HG03439 (cell line): Measurements from ENCODE around the gene EPGN.
"Not testable (repeated sequence)": the region's sequence is repeated elsewhere in the genome, so short reads cannot be mapped to it uniquely, and the experiment has no call there.

Experiments used
- ATAC-seq: cut with Tn5 transposase; IDR thresholded peaks from one replicate; pipeline ENCODE4 v1.9.1; 2021; ENCODE audit warnings: mild to moderate bottlenecking, moderate library complexity; ENCODE audit not compliant: unreplicated experiment

EPGN gene

GRCh38 chr4:74335341-74336021 lies 27.2 kb downstream of the EPGN start:
- peak; percentile 60 for ATAC-seq

- no peak for ATAC-seq
These were observed 30.6 kb downstream of the EPGN start for GRCh38 chr4:74338792-74339333.

- no peak for ATAC-seq
These were observed 31.2 kb downstream of the EPGN start for GRCh38 chr4:74339501-74339900.

GRCh38 chr4:74340421-74340820 lies 32.2 kb downstream of the EPGN start:
- not testable (repeated sequence) for ATAC-seq

DNA sequence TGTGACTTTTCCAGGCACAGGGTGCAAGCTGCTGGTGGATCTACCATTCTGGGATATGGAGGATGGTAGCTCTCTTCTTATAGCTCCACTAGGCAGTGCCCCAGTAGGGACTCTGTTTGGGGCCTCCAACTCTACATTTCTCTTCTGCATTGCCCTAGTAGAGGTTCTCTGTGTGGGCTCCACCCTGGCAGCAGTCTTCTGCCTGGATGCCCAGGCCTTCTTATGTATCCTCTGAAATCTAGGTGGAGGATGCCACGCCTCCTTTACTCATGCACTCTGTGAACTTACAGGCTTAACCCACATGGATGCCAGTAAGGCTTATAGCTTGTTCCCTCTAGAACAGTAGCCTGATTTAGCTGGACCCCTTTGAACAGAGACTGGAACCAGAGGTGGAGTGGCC lies 35.8 kb downstream of the EPGN start:
- ATAC-seq = no peak

- ATAC-seq = no peak
These were observed 45.6 kb downstream of the EPGN start for GRCh38 chr4:74353858-74354257.

GRCh38 chr4:74357965-74358364 lies 49.7 kb downstream of the EPGN start:
- no peak for ATAC-seq

DNA sequence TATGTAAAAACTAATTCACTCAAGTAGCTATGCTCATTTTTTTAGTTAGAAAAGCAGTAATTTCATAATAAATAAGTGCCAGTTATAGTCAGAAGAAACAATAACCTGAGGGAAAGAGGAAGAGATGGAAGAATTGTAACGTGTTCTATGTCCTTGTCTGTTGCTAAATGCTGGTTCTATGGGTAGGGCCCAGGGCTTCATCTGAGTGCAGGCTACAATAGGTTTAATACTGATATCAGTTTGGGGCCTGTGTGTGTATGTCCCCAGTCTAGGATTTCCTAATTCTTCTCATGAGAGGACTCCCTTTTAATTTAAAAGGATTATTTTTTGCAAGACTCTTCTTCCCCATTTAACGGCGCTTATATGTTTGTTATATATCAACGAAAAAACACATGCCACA lies 53.4 kb downstream of the EPGN start:
- ATAC-seq = no peak

DNA sequence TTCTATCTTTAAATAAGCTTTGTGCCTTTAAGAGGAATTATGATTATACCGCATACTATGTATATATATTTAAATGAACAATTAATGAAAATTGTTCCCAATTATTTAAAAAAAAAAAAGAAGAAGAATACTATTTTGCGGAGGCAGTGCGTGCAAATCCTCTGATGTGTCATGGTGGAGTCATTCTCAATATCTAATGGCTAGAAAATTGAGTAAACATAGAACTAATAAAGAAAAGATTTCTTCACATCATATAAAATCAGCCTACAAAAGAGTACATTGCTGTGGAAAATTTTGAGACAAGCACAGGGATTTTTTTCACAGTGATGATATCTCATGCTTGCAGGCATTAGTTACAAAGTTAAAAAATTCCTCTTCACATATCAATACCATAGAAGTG lies 54.1 kb downstream of the EPGN start:
- ATAC-seq = no peak

DNA sequence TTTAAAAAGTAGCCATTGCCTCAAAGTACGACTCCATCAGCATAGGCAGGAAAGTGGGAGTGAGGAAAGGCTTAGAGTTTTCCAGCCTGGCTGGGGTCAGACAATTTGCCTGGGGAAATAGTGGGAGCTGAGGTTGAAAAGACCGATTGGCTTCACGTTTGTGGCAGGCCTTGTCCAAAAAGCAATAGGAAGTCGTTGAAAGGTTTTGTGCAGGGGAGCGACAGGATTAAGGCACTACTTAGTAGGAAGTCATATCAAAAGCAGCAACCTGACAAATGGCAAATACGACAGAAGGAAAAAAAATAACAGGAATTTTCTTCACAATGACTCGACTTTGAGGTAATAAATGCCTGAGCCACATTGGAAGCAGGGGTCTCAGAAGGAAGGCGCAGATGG lies 56.0 kb downstream of the EPGN start:
- ATAC-seq = no peak

GRCh38 chr4:74364652-74365491 lies 56.6 kb downstream of the EPGN start, which contains the start of gene EREG:
EREG (plus strand) TSS chr4:74365145; CDS start chr4:74365309, 164 bp downstream.
- ATAC-seq = no peak

DNA sequence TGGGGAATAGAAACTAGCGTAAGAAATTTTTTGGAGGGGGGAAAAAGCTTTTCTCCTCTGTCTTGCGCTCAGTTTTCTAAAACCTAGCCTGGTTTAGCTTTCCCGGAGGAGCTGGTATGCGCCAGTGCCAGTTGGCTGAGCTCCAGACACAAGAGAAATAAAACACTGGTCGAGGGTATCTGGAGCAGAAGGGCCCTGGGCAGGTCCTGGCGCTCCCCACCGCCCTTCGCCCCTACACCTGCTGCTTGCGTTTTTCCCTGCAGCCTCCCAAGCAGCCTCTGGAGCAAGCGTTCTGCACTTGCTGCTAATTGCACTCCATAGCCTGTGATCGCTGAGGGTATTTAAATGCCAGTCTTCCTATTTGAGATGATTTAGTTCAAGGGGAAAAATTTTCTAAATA lies 57.5 kb downstream of the EPGN start:
- no peak for ATAC-seq
